ENCODE results near the gene SMAD6. TPM values are rescaled to one million over a fixed set of nuclear protein-coding genes. Genes with fewer than 3 reads are reported as not detected.
A peak's percentile ranks its signal among the peaks of the same experiment; 100 is the strongest.

Gene SMAD6
- total and polyA plus RNA-seq, 12 donors = 6.6 to 43.4 (median 19.7) TPM

GRCh38 chr15:66754789-66755188, 52.8 kb downstream of the SMAD6 start:
- Histone ChIP-seq H3K4me3 (no peak overlapping the region), H3K4me1 (peaks cover 6 to 88% (median 60%) of the 10 kb centered on the region in 9 donors), H3K27me3 (no peaks in the 10 kb centered on the region), H3K36me3 (peaks cover 0 to 14% (median 0%) of the 10 kb centered on the region in 9 donors), H3K9me3 (peaks cover 0 to 13% (median 5%) of the 10 kb centered on the region in 11 donors), H3K27ac (no peak overlapping the region)
- intact Hi-C loops (cut with DNase I) = loop anchor here in 1 of 10 donors (5.0 kb wide), 1 partner anchor 42 kb away; no protein-coding TSS in a partner anchor
- no peak for ATAC-seq
- TF ChIP-seq, protein P1, sequence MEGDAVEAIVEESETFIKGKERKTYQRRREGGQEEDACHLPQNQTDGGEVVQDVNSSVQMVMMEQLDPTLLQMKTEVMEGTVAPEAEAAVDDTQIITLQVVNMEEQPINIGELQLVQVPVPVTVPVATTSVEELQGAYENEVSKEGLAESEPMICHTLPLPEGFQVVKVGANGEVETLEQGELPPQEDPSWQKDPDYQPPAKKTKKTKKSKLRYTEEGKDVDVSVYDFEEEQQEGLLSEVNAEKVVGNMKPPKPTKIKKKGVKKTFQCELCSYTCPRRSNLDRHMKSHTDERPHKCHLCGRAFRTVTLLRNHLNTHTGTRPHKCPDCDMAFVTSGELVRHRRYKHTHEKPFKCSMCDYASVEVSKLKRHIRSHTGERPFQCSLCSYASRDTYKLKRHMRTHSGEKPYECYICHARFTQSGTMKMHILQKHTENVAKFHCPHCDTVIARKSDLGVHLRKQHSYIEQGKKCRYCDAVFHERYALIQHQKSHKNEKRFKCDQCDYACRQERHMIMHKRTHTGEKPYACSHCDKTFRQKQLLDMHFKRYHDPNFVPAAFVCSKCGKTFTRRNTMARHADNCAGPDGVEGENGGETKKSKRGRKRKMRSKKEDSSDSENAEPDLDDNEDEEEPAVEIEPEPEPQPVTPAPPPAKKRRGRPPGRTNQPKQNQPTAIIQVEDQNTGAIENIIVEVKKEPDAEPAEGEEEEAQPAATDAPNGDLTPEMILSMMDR (IDR thresholded peaks at IDR 0.05) = no peak
- no peak for DNase-seq
- 95 to 100% methylated on average over 1 of the region's 1 CpG for WGBS, 2 donors

DNA sequence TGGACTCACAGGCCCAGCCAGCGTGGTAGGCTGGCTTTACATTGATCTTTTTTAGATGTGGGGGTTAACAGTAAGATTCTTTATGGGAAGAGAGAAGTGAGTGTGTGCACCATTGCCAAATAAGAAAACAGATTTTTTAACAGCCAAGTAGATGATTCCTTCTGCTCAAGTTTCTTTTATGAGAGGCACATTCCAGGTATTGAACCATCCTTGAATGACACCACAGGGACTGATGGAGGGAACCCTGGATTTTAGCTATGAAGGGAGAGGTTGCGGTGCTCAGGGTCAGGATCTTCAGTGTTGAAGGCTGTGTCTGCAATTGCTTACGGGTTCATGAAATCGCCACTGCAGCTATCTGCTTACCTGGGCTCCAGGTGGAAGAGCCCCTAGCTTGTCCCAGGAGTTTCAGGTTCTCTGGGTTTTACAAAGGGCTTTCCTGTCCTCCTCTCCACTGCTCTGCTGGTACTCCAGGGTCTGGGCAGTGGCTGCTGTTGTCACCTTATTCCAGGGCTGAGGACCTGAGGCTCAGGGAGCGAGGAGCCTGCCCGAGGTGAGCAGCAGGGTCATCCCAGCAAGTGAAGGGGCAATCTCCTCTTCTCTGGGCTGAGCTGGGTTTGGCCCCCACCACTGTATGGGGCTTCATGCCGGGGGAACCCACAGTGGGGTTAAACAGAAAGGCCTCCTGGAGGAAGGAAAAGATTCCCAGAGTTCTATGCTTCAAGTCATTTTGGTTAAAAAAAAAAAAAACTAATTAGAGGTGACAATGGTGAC, 53.4 kb downstream of the SMAD6 start:
- H3K4me1 ChIP-seq = peaks cover 10 to 88% (median 58%) of the 10 kb centered on the region in 9 donors
- peaks cover 0 to 14% (median 0%) of the 10 kb centered on the region in 9 donors for H3K36me3 ChIP-seq
- no peak for ATAC-seq
- TF ChIP-seq, protein P1 (IDR thresholded peaks at IDR 0.05) = no peak
- peak overlapping the region in 1 of 10 donors; percentile 31 for H3K27ac ChIP-seq
- intact Hi-C loops (cut with DNase I) = loop anchor here in 1 of 10 donors (5.0 kb wide), 1 partner anchor 43 kb away; no protein-coding TSS in a partner anchor
- peaks cover 0 to 13% (median 5%) of the 10 kb centered on the region in 11 donors for H3K9me3 ChIP-seq
- no peak overlapping the region for H3K4me3 ChIP-seq
- H3K27me3 ChIP-seq = no peaks in the 10 kb centered on the region
- DNase-seq = no peak
- 96 to 97% methylated on average over 7 of the region's 7 CpGs for WGBS, 2 donors

- no peak overlapping the region for H3K4me3 ChIP-seq
- intact Hi-C loops (cut with DNase I) = loop anchor here in 1 of 10 donors (5.0 kb wide), 1 partner anchor 44 kb away; no protein-coding TSS in a partner anchor
- H3K27me3 ChIP-seq = no peaks in the 10 kb centered on the region
- H3K36me3 ChIP-seq = peaks cover 0 to 14% (median 0%) of the 10 kb centered on the region in 9 donors
- 65 to 72% methylated on average over 6 of the region's 6 CpGs for WGBS, 2 donors
- ATAC-seq (no peak), DNase-seq (no peak)
- TF ChIP-seq, protein P1 (IDR thresholded peaks at IDR 0.05) = no peak
- peaks cover 14 to 88% (median 58%) of the 10 kb centered on the region in 9 donors for H3K4me1 ChIP-seq
- H3K27ac ChIP-seq = no peak overlapping the region
- H3K9me3 ChIP-seq = peaks cover 0 to 13% (median 5%) of the 10 kb centered on the region in 11 donors
Observed at GRCh38 chr15:66756295-66756694, 54.3 kb downstream of the SMAD6 start.

DNA sequence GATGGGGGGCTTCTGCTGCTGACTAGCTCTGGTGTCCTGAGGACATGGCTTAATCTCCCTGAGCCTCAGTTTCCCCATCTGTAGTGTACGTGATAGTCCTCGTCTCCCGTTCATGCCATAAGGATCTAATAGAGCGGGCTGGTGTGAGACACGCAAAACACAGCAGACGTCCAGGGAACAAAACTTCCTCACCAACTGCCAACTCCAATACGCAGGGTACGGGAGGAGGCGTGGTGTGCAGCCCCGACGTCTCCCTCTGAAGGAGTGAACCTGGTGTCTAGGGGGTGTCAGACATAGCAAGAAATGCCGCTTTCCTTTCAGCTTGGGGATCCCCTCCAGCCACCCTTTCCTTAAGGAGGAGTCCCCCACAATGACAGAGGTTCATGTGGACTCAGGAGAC, 55.0 kb downstream of the SMAD6 start:
- H3K27me3 ChIP-seq = no peaks in the 10 kb centered on the region
- H3K4me3 ChIP-seq = no peak overlapping the region
- H3K27ac ChIP-seq = peak overlapping the region in 2 of 10 donors; percentile 21 to 60
- ATAC-seq (no peak), DNase-seq (no peak)
- intact Hi-C loops (cut with DNase I) = loop anchor here in 1 of 10 donors (5.0 kb wide), 1 partner anchor 45 kb away; no protein-coding TSS in a partner anchor
- H3K9me3 ChIP-seq = peaks cover 0 to 13% (median 5%) of the 10 kb centered on the region in 11 donors
- WGBS, 2 donors = 91 to 92% methylated on average over 12 of the region's 12 CpGs
- peaks cover 0 to 14% (median 0%) of the 10 kb centered on the region in 9 donors for H3K36me3 ChIP-seq
- peaks cover 19 to 88% (median 58%) of the 10 kb centered on the region in 9 donors for H3K4me1 ChIP-seq
- TF ChIP-seq, protein P1 (IDR thresholded peaks at IDR 0.05) = no peak

Measured in heart right ventricle (tissue), 16 donors.